PC-9 (cell line): Measurements from ENCODE around the gene MAP1S.

ENCODE experiments used
- CTCF ChIP-seq: fragments of 200-600 bp; sonication (generic); conservative IDR thresholded peaks from 2 replicates; pipeline ENCODE4 v1.6.1; 2017; ENCODE audit warnings: mixed run types, antibody characterized with exemption, mild to moderate bottlenecking, moderate library complexity
- EZH2 ChIP-seq: fragments of 200-600 bp; sonication (generic); IDR thresholded peaks from 2 replicates; pipeline ENCODE4 v1.8.0; 2017; ENCODE audit warnings: antibody characterized with exemption, low read depth

- no peak for TF ChIP-seq CTCF
- no peak for TF ChIP-seq EZH2
These were observed 1.2 kb downstream of the MAP1S start for GRCh38 chr19:17720440-17720839.
